ENCODE measurements around the gene URAD. TPM values are rescaled to one million over a fixed set of nuclear protein-coding genes. Genes with fewer than 3 reads are reported as not detected.

URAD gene
- not detected in 2 replicates for total RNA-seq

GRCh38 chr13:27988520-27988919 lies at the start of gene URAD:
Gene URAD, minus strand, starts transcription at chr13:27988693. Its CDS starts 56 bp downstream, at chr13:27988637.

GRCh38 chr13:27969082-27969865 lies 19.2 kb downstream of the URAD start, which contains the start of gene CDX2:
Gene CDX2, minus strand, starts transcription at chr13:27969315. Its CDS starts 309 bp downstream, at chr13:27969006.

Small RNA genes within 50 kb of the gene (small RNA-seq; reads per million reads assigned to genes)
- gene ATP5F1EP2: not detected
- not detected for gene RN7SL272P

Other genes with a start within 250 kb of the URAD start
- not detected in 2 replicates for gene GSX1, start 196.2 kb downstream of the URAD start, total RNA-seq
- not detected in 2 replicates for gene PDX1, start 68.7 kb downstream of the URAD start, total RNA-seq
- gene CDX2, start 19.4 kb downstream of the URAD start, total RNA-seq: not detected in 2 replicates
- gene FLT3, start 111.9 kb upstream of the URAD start, total RNA-seq: not detected in 2 replicates
- gene PAN3, start 149.9 kb upstream of the URAD start, total RNA-seq: 25.8 and 31.8 TPM in 2 replicates